Adrenal gland (tissue), 5 donors: Measurements from ENCODE around the gene SMAP2.
"Not testable (repeated sequence)": the region's sequence is repeated elsewhere in the genome, so short reads cannot be mapped to it uniquely, and the experiment has no call there.

Experiments
- CTCF ChIP-seq, 6 experiments: fragments of 450-650 bp in 4 of 6; fragments of 200-600 bp in 2 of 6; sonication (generic) in 1 of 6; IDR thresholded peaks; 1 replicate in 5 of 6; 2 replicates in 1 of 6; pipeline versions ENCODE4 v1.5.1 to v1.8.0; 2016 to 2021; ENCODE audit warnings: antibody characterized with exemption in 6 of 6, mild to moderate bottlenecking in 2 of 6, moderate library complexity in 1 of 6
- POLR2A ChIP-seq, 2 donors: fragments of 450-650 bp; IDR thresholded peaks; one replicate each; pipeline ENCODE4 v1.6.1; 2017; ENCODE audit warnings: antibody characterized with exemption in 2 of 2, mild to moderate bottlenecking in 2 of 2, moderate library complexity in 1 of 2
- donor health status: DM: no; HTN: no; CAD: no.

DNA sequence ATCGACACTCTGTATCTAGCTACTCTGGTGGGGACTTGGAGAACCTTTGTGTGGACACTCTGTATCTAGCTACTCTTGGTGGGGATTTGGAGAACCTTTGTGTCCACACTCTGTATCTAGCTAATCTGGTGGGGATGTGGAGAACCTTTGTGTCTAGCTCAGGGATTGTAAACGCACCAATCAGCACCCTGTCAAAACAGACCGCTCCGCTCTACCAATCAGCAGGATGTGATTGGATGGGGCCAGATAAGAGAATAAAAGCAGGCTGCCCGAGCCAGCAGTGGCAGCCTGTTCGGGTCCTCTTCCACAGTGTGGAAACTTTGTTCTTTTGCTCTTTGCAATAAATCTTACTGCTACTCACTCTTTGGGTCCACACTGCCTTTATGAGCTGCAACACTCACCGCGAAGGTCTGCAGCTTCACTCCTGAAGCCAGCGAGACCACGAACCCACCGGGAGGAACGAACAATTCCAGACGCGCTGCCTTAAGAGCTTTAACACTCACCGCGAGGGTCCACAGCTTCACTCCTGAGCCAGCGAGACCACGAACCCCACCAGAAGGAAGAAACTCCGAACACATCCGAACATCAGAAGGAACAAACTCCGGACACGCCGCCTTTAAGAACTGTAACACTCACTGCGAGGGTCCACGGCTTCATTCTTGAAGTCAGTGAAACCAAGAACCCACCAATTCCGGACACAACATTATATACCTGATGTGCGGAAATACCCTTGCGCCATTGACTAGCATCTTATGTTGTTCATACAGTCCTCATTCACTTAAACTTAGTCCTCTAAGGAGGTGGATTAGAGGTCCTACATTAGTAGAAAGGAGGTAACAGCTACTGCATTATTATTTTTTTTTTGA, 15.2 kb downstream of the SMAP2 start:
- TF ChIP-seq POLR2A, CTCF (IDR thresholded peaks at IDR 0.05): not testable (repeated sequence)
